Occipital lobe (tissue), 3 donors: ENCODE results near the gene PGAP2. TPM values are rescaled to one million over a fixed set of nuclear protein-coding genes. Genes with fewer than 3 reads are reported as not detected.
"Not testable (repeated sequence)": the region's sequence is repeated elsewhere in the genome, so short reads cannot be mapped to it uniquely, and the experiment has no call there.

Experiments used
- DNase-seq: peaks from one replicate; lab custom pipeline; 2025; lab: John Stamatoyannopoulos, UW
- small RNA-seq: library from RNA; depleted of rRNA; stranded (forward); fragments of <200 nt; gene quantifications from one replicate; pipeline ENCODE3, GENCODE V24; 2014
- total RNA-seq: library from RNA; depleted of rRNA; stranded (reverse); fragments of >200 nt; gene quantifications from one replicate; pipeline ENCODE4 v1.2.3, GENCODE V29; 2014

Gene PGAP2
- total RNA-seq, 1 donor from 2014 or later = 9.4 TPM

- peak; percentile 92 for DNase-seq
Observed at GRCh38 chr11:3854977-3855807, 46.8 kb downstream of the PGAP2 start, which contains the start of gene STIM1. Gene STIM1, plus strand, starts transcription at chr11:3855664. Its CDS starts 607 bp downstream, at chr11:3856271.

- no peak for DNase-seq
Observed at GRCh38 chr11:3855808-3856491, 47.6 kb downstream of the PGAP2 start.

GRCh38 chr11:3856856-3857553 is 48.6 kb downstream of the PGAP2 start:
- DNase-seq = no peak

- no peak for DNase-seq
Observed at GRCh38 chr11:3857628-3858027, 49.3 kb downstream of the PGAP2 start.

GRCh38 chr11:3859373-3859881 is 51.1 kb downstream of the PGAP2 start:
- DNase-seq = no peak

GRCh38 chr11:3860375-3860774 is 52.0 kb downstream of the PGAP2 start:
- DNase-seq = no peak

- not testable (repeated sequence) for DNase-seq
Observed at GRCh38 chr11:3860898-3861393, 52.6 kb downstream of the PGAP2 start.

- no peak for DNase-seq
Observed at GRCh38 chr11:3861683-3862082, 53.3 kb downstream of the PGAP2 start.

GRCh38 chr11:3865388-3866193 is 57.2 kb downstream of the PGAP2 start:
- DNase-seq = no peak

- DNase-seq = no peak
Observed at GRCh38 chr11:3866206-3866605, 57.8 kb downstream of the PGAP2 start.

GRCh38 chr11:3866836-3867208 is 58.5 kb downstream of the PGAP2 start:
- no peak for DNase-seq

GRCh38 chr11:3867209-3868091 is 59.1 kb downstream of the PGAP2 start:
- DNase-seq = no peak

- no peak for DNase-seq
Observed at GRCh38 chr11:3873712-3874349, 65.5 kb downstream of the PGAP2 start.

Small RNAs within 50 kb of the gene (small RNA-seq; reads per million reads assigned to genes)
- not detected for gene RNU7-50P

Other genes starting within 250 kb of the PGAP2 start
- gene ART5, start 166.6 kb upstream of the PGAP2 start, total RNA-seq = 0.62 TPM
- gene ART1, start 163.4 kb upstream of the PGAP2 start, total RNA-seq = 0.16 TPM
- not detected for gene CHRNA10, start 137.2 kb upstream of the PGAP2 start, total RNA-seq
- 72.1 TPM for gene NUP98, start 11.0 kb upstream of the PGAP2 start, total RNA-seq
- gene RHOG, start 32.4 kb downstream of the PGAP2 start, total RNA-seq = 2.0 TPM
- gene STIM1, start 47.1 kb downstream of the PGAP2 start, total RNA-seq = 12.3 TPM